HG03103 (cell line): ENCODE measurements around the gene CHAT.

Experiments
- ATAC-seq: cut with Tn5 transposase; IDR thresholded peaks from one replicate; pipeline ENCODE4 v1.9.1; 2021; ENCODE audit warnings: low read depth; ENCODE audit not compliant: unreplicated experiment

CHAT gene

DNA sequence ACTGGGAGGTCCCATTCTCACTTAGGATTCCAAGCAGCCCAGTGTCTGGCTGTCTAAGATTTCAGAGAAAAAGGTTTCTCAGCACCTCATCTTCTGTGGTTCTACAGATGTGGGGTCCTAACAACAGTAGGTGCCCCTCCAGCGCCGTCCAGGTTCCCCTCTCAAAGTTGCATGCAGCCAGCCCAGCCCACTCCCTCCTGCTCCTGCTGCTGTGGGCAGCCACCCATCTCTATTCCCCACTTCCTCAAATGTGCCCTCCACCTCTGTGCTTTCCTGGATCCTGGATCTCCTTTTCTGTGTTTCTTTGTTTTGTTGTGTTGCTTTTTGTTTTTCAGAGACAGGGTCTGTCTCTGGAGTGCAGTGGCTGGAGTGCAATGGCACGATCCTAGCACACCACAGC, 17.0 kb upstream of the CHAT start:
- ATAC-seq = no peak

DNA sequence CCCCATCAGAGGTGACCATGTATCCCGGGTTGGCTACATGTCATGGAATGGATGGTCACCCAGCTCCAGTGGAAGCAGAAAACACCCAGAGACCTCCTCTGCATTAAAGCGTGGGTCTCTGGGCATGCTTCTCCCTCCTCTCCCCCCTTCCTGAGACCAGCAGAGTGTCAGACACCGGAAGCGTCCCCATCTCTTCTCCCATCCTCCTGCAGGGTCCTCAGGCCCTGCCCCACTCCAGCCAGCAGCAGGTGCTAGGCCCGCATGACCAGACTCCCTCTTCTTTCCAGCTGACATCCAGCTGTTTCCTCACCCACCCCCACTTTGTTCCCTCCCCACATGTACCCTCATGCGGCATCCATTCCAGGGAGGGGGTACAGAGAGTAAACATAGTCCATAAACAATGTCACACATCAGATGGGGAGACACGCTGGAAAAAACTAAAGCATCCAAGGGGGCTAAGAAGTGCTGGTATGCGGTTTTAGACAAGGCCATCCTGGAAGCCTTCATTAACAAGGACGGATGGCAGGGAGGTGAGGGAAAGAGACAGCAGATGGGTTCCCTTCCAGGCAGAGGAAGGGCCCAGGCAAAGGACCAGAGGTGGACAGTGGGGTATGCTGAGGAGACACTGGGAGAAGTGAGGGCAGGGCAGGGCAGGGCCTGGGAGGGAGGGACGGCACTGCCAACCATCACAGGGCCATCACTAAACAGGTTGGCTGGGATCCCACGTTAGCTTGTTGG, 16.2 kb upstream of the CHAT start:
- no peak for ATAC-seq

DNA sequence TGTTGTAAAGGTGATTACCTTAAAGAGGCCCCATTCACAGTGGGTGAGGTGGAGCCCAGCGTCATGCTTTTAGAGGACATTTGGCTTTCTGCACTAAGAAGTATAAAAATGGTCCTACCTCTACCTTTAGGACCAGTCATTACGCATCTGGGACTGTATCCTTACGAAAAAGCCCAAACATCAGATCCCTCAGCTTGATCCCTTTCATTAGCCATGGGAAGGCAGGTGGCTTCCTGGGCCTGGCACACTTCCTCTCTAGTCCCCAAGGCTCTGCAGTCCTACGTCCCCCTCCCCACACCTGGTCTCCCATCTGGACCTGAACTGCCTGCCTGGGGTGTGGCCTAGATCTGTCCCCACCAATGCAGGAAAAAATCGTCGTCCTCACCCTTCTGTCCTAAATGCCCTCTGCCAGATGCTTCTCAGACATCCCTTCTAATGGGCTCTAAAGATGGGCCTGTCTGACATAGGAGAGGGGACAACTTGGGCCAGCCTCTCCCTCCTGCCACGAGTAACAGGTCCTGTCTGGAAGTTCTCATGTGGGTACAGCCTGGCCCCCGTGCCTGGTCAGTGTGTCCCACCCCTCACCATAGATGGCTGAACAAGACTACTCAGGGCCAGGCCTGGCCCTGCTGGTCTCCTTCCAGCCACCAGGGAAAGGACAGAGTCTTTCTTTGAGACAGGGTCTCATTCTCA, 15.5 kb upstream of the CHAT start:
- ATAC-seq = no peak

- ATAC-seq = no peak
These were observed 14.9 kb upstream of the CHAT start for GRCh38 chr10:49598986-49599385.

DNA sequence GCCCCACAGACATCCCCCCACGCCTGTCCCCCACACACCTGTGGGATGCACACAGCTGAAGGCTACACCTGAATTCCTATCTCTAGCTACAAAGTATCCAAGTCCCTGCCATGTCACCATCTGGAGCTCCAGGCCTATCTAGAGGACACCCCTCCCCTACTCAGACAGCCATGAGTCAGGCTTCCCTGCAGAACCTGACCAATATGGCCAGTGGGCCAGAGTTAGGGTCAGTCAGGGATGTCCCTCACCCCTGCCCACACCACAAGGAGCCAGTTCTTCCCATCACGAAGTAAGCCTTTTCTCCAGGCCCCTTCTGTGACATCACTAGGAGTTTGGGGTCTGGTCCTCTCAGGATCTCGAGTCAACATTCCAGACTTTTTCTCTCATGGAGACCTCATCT, 14.3 kb upstream of the CHAT start:
- no peak for ATAC-seq

DNA sequence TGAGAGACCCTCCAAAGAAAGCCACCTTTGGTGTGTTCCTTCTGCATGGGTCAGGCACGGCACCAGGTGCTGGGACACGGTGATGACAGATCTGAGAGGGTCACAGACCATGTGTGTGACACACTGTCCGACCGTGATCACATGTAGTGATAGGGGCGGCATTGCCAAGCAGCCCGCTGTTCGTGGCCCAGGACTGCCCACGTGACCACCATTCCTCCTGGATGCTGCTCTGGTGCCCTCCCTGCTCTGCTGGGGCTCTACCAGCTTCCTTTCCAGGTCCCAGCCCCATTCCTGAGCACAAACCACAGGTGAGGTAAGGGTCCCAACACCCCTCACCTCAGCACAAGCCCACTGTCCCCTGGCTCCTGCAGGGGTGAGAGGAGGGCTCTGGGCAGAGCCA, 13.8 kb upstream of the CHAT start:
- ATAC-seq = no peak

GRCh38 chr10:49600781-49601400, 12.9 kb upstream of the CHAT start:
- ATAC-seq = no peak

DNA sequence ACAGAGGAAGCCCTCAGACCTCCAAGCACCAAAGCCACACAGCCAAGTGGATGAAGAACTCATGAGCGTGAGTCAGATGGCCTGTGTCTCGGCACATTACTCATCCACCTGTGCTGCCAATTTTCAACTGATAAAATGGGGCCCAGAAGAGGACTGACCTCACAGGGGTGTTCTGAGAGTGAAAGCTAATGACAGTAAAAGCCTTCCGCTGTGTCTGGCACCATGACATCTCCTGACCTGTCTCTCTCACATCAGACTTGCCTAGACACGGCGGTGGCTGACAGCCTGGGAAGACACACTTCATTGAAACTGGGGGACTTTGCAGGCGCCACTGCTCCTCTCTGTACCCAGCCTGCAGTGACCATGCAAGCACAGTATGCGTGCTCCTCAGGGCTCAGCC, 12.0 kb upstream of the CHAT start:
- ATAC-seq = no peak

DNA sequence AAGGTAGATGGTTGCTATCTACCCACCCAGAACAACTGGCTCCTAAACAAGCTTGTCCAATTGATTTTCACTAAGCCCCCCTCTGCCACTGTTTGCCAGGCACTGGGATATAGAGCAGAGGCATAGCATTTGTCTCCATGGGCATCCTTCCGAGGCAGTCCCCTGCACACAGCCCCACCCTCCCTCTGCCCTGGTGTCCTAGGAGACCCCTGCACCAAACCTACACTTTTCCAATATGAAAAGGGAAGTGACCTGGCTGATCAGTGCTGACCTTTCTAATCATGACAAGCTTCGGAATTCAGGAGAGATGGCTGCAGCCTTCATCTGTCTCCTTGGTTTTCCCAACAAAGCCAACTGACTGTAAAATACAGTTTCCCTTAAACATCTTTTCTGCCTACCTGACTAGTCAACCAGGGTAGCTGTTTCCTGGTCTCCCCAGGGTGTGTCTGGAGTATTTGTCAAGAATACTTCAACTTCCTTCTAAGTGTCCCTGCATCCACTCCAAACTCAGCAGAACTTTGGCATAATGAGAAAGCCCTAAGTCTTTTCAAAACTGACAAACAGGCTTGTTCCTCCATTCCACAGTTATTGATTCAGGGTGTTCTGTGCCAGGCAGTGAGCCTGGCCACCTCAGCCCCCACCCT, 11.3 kb upstream of the CHAT start:
- ATAC-seq = no peak

GRCh38 chr10:49605216-49605938, 8.5 kb upstream of the CHAT start:
- ATAC-seq = no peak

DNA sequence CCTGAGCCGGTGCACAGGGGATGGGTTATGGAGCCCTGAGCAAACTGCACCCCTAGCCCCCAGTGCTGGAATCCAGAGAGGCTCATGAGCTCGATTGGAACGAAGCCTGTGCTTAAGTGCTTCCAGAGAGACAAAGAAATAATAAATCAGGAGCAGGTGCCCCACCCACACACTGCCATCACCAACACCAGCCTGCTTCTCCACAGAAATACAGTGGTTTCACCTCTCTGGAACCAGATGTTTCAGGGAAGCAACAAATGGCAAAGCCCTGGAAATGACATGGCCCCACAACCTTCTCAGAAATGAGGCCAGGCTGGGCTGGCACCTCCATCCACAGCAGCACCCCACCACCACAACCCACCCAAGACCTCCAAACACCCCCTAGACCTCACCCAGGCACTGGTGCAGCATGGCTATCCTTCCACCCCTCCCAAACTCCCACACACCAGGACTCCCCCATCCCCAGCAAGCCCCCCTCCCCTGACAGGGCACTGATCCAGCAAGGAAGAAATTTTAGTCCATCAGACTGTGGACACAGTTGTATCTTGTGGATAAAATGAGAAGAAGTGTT, 7.8 kb upstream of the CHAT start:
- ATAC-seq = no peak

GRCh38 chr10:49606981-49607535, 6.8 kb upstream of the CHAT start:
- peak; percentile 67 for ATAC-seq

- no peak for ATAC-seq
These were observed 5.5 kb upstream of the CHAT start for GRCh38 chr10:49608166-49609005.

GRCh38 chr10:49609006-49609282, 4.9 kb upstream of the CHAT start:
- no peak for ATAC-seq

DNA sequence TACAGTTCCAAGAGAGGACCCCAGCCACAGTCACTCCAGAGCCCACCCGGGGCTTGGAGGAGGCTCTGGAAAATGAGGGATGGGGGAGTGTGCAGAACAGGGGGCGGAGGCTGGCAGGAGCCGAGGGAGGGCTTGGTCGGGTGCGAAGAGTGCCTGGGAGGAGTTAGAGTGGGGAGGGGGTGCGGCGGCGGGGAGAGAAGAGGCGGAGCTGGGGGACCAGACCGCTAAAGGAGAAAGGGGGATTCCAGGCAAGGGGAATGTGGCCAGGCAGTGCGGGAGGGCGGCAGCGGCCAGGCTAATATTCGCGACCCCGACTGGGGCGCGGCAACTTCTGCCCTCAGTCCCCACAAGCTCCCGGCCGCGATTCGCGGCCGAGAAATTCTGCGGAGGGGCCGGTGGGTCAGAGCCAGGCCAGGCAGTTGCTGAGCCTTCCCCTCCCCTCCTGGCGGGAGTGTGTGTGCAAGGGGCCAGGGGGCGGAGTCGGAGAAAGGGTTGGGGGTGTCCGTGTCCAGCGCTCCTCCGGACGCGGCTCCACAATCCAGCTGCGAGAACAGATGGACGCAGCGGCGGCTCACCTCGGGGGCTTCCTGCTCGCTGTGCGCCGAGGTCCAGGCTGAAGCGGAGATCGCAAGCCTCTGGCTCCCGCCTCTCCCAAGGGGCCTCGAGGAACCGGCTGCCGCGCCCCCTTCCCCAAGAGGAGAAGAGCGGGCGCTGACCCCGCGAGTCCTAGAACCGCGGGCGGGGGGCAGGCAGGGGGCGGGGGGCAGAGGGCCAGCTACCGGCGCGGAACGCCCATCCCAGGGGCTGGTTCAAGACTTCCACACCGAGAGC, 4.3 kb upstream of the CHAT start:
- no peak for ATAC-seq

GRCh38 chr10:49610114-49610457, 3.8 kb upstream of the CHAT start, which contains the start of gene SLC18A3:
TSS of gene SLC18A3 (plus strand) at chr10:49610310. CDS start at chr10:49610741, 431 bp downstream.
- no peak for ATAC-seq

- ATAC-seq = no peak
These were observed 3.2 kb upstream of the CHAT start for GRCh38 chr10:49610458-49611165.
